Activated naive CD4-positive, alpha-beta T cell treated with anti-CD3 and anti-CD28 coated beads, Interleukin-2, amount 50 U/mL, for 72 hours (primary cell): ENCODE data around the gene MBNL1. TPM values are rescaled to one million over a fixed set of nuclear protein-coding genes. Genes with fewer than 3 reads are reported as not detected.

Experiments
- ATAC-seq, 2 donors: fragments of 150-1000 bp; cut with Tn5 transposase; 2 replicates each; pipeline ENCODE4 v1.10.0; 2021; ENCODE audit warnings: mild to moderate bottlenecking in 2 of 2, moderate library complexity in 2 of 2
- DNase-seq, 2 donors: peaks; one replicate each; pipeline ENCODE4 v3.0.0; 2021 to 2022; ENCODE audit warnings: low spot score in 2 of 2
- H3K27ac Mint-ChIP-seq, 2 donors: one replicate each; pipeline ENCODE4 v1.8.0; 2022; ENCODE audit warnings: mild to moderate bottlenecking in 2 of 2, mixed read lengths in 2 of 2
- H3K36me3 Mint-ChIP-seq, 2 donors: one replicate each; pipeline ENCODE4 v1.8.0; 2022; ENCODE audit warnings: mixed read lengths in 2 of 2
- H3K9me3 Mint-ChIP-seq, 2 donors: one replicate each; pipeline ENCODE4 v1.8.0; 2022; ENCODE audit warnings: mixed read lengths in 2 of 2
- total RNA-seq, 2 donors: library from RNA; stranded (reverse); gene quantifications; one replicate each; pipeline ENCODE4 v1.2.3, GENCODE V29; 2022

Gene MBNL1
- total RNA-seq, 2 donors from 2014 or later: 406 to 425 TPM

DNA sequence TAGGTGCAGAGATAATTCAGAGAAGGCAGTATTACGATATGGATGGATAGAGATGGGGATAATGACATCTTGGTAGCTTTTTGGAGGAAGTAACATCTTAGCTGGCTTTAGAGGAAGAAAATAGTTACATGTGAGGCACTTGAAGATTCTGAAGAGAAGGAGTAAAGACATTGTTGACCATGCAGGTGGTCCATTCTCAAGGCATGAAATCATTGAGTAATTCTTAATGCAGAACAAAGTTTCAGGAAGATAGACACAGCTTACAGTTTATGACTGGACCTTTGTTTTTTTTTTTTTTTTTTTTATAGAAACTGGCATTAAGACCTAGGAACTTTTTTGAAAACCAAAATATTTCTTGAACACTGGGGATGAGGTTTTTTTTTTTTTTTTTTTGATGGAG is 28.2 kb downstream of the MBNL1 start:
- peaks cover 11 to 21% of the 10 kb centered on the region in 2 donors for H3K36me3 Mint-ChIP-seq
- no peaks in the 10 kb centered on the region for H3K9me3 Mint-ChIP-seq
- ATAC-seq (no peak), DNase-seq (no peak)
- peak overlapping the region; percentile 11 to 70 for H3K27ac Mint-ChIP-seq

DNA sequence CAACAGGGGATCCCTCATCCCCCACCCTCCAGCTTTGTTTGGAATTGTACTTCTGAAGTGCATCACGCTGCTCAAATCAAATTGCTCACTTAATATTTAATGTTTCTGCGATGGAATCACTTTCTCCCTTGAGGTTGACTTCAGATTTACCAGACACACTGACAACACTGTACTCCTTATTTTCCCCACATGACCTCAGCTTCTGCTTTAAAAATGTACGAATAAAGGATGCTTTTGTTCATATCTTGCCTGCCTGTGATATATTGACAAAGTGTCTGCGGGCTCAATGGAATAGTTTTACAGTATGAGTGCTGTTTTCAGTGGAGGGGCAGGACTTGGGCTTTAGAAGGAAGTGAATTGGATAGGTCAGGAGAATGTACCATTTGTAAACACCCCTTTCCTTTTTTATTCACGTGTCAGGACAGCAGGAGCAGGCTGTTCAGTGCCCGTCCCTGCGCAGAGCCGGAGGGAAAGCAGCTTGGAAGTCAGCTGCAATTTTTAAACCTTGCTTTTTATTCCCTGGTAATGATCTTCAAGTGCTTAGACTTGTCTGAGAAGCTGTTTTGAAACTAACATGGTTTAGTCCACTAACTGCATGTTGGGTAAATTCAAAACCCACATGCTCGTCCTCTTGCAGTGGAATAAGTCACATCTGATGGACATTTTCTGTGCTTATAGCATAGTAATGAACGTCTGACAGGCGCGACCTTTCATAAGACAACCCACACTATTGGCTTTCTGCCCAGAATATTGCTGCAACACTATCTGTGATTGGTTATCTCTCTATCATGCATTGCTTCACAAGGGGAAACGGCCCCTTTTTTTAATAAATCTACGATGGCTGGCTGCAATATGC is 29.9 kb downstream of the MBNL1 start:
- H3K9me3 Mint-ChIP-seq: no peaks in the 10 kb centered on the region
- peaks cover 11 to 21% of the 10 kb centered on the region in 2 donors for H3K36me3 Mint-ChIP-seq
- DNase-seq (peak; percentile 57 to 69), ATAC-seq (peak; percentile 73 to 80)
- peak overlapping the region; percentile 86 to 90 for H3K27ac Mint-ChIP-seq

DNA sequence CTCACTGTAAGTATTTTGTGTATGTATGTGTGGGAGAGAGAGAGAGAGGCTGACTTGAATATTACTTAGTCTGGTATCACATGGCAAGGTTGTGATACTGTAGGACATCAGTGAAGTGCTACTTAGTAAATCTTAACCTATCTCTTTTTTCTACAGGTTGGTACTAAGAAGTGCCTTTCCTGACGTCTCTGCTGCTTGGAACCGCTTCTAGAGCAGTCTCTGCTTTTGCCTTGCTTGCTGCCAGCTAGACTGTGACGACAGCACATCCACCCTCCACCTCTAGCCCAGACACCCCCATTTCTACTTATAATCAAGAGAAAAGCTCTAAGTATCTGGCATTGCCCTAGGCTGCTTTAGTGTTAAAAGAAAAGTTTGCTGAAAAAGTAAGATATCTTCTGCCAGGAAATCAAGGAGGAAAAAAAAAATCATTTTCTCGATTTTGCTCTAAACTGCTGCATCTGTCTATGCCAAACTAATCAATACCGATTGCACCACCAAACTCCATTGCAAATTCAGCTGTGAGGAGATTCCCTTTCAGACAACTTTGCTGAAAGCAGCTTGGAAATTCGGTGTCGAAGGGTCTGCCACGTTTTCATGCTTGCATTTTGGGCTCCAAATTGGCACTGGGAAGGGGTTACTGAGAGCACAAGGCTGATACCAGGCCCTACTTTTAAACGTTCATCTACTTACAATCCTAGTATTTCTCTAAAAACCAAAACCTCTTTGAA is 30.7 kb downstream of the MBNL1 start:
- Mint-ChIP-seq H3K36me3 (peaks cover 11 to 21% of the 10 kb centered on the region in 2 donors), H3K27ac (peak overlapping the region; percentile 86 to 90), H3K9me3 (no peaks in the 10 kb centered on the region)
- ATAC-seq (peak in 1 of 2 donors; percentile 37), DNase-seq (no peak)

DNA sequence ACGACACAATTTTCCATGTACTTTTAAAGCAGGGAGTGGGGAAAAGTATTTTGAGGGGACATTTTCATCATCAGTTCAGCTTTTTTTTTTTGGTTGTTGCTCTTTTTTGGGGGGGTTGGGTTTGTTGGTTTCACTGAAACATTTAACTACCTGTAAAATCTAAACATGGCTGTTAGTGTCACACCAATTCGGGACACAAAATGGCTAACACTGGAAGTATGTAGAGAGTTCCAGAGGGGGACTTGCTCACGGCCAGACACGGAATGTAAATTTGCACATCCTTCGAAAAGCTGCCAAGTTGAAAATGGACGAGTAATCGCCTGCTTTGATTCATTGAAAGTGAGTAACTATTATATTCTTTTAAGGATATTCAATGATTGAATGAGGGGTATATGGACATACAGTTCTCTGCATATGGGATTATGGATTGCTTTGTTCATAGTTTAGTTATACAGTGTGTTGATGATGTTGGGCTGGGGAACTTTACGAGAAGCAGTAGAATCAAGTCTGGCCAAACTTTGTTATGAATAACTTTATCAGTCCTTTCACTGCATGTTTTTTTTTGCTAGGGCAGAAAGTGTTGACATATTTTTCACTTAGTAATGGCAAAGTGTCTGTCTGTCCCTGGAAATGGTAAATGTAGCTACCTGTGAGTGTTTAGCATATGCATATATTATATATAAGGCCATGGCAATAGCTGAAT is 31.5 kb downstream of the MBNL1 start:
- ATAC-seq (no peak), DNase-seq (no peak)
- H3K36me3 Mint-ChIP-seq: peaks cover 11 to 21% of the 10 kb centered on the region in 2 donors
- H3K9me3 Mint-ChIP-seq: no peaks in the 10 kb centered on the region
- H3K27ac Mint-ChIP-seq: peak overlapping the region; percentile 86 to 90

DNA sequence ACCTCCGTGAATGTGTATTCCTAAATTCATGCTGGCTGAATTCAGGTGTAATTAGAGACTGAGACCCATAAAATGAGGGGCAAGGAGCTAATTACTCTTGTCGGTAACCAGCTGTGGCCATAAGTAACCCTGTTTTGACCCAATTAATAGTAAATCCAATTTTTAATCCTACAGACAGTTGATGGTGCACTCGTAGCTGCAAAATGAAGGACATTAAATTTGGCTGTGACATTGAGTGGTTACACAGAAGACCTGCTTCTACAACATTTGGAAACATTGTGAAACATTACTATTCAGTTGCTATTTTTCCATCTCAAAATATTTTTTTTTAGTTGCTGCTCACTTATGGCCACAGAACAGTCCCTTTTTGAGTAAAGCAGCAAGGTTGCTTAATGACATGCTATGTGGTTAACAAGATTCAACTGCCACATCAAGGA is 33.0 kb downstream of the MBNL1 start:
- DNase-seq: no peak
- no peaks in the 10 kb centered on the region for H3K9me3 Mint-ChIP-seq

DNA sequence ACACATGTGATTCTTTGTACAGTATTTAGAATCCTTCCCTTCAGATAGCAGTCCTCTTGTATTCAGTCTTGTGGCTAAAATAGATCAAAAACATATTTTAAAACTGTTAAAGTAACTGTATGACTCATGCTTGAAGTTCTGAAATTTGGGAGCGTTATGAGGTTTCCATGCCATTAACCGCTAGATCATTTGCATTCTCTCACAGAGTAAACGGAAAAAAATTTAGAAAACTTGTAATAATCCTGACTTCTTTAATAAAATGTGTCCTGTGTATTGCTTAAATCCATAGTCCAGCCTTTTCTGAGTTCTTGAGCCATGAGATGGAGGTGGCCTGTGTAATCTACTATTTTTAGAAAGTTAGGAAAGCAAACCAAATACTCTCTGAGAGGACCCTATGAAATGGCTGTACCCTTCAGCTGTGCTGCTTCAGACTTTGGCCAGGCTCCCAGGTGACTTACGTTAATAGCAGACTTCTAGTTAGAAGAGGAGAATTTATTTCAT is 33.8 kb downstream of the MBNL1 start:
- ATAC-seq (peak; percentile 55 to 57), DNase-seq (no peak)
- no peaks in the 10 kb centered on the region for H3K9me3 Mint-ChIP-seq
- H3K27ac Mint-ChIP-seq: peak overlapping the region; percentile 77 to 93
- H3K36me3 Mint-ChIP-seq: peaks cover 11 to 28% of the 10 kb centered on the region in 2 donors

More for the DNA sequence above, 33.0 kb downstream of the MBNL1 start:
- Mint-ChIP-seq H3K27ac (peak overlapping the region; percentile 80 to 93), H3K36me3 (peaks cover 11 to 28% of the 10 kb centered on the region in 2 donors)
- ATAC-seq: peak; percentile 52 to 65

DNA sequence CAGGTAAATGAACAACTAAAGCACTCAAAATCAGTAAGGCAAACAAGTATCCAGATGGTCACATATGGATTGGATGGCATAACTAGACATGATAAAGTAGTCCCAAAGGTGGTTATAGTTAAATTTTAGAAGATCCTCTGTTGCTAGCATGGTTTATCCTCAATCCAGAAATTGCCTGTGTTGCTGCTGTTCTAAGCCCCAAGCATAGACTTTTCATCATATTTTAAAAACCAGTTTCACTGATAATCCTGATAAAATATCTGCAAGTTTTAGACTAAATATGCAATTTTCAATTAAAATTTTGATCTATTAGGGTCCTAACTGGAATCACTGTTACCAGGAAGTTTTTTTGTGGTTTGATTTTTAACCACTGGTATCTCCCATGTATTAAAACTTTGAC is 35.4 kb downstream of the MBNL1 start:
- Mint-ChIP-seq H3K36me3 (peaks cover 11 to 31% of the 10 kb centered on the region in 2 donors), H3K27ac (no peak overlapping the region), H3K9me3 (no peaks in the 10 kb centered on the region)
- no peak for DNase-seq
- ATAC-seq: no peak

DNA sequence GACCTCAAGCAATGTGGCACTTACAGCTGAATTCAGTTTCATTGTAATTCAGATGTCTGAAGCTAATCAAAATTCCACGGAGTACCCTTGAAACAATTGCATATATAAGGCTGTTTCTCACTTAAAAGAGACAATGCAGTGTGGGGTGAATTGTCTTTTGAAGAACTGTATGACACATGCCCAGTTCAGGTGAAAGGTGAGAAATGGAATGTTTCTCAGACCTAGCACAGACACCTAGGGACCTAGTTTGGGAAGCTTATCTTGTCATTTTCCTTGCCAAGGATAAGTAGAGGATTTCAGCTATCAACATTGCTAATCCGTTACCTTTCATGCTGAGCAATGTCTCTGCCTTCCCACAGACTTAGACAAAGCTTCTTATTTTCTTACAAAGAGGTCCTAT is 36.3 kb downstream of the MBNL1 start:
- H3K36me3 Mint-ChIP-seq: peaks cover 2 to 22% of the 10 kb centered on the region in 2 donors
- peak overlapping the region in 1 of 2 donors; percentile 55 for H3K27ac Mint-ChIP-seq
- no peaks in the 10 kb centered on the region for H3K9me3 Mint-ChIP-seq

DNA sequence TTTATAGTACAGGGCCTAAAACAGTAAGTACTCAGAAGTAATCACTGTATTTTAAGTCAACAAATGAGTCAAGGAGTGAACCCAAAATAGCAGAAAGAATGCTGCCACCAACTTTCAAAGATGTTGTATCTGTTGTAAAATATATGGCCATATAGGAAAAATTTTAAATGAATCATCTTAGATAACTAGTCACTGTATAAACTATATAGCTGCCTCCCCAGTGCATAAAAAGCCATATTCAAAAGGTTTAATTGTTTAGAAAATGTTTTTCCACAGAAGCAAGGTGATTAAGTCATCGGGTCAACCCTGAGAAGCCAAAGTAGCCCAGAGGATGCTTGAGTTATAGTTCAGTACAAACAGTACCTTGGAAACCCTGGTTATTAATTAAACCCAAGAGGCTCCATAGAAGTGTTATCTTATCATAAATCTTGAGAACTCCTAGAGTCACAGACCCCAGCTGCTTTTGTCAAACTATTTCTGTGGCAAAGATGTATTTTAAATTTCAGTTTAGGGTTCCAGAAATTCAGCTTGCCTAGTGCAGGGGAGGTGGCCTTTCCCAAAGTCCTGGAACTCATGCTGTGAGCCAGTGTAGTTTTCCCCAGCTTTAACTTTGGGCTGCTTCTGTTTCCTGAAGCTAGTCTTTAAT is 39.2 kb downstream of the MBNL1 start:
- peaks cover 0 to 17% of the 10 kb centered on the region in 2 donors for H3K36me3 Mint-ChIP-seq
- DNase-seq (no peak), ATAC-seq (no peak)
- peak overlapping the region; percentile 29 to 76 for H3K27ac Mint-ChIP-seq
- H3K9me3 Mint-ChIP-seq: no peaks in the 10 kb centered on the region

More for the DNA sequence above, 36.3 kb downstream of the MBNL1 start:
- ATAC-seq: no peak
- DNase-seq: no peak

DNA sequence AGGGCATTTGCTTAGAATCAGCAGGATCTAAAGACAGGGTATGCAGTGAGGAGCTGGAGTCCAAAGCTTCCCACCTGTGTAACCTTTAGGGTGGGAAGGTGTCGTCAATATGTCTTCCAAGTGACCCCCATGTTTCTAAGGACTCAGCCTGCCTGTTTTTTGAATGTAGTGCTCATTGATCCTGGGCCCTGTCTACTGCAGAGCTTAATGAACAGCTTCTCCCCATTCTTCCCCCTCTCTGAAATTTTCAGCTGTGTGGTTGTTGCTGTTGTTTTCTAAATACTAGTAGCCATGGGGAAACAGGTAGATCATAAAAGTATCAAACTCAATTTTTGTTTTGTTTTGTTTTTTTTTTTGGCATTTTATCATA is 39.7 kb downstream of the MBNL1 start:
- Mint-ChIP-seq H3K27ac (peak overlapping the region; percentile 39 to 76), H3K36me3 (peaks cover 0 to 17% of the 10 kb centered on the region in 2 donors), H3K9me3 (no peaks in the 10 kb centered on the region)
- ATAC-seq (no peak), DNase-seq (no peak)

DNA sequence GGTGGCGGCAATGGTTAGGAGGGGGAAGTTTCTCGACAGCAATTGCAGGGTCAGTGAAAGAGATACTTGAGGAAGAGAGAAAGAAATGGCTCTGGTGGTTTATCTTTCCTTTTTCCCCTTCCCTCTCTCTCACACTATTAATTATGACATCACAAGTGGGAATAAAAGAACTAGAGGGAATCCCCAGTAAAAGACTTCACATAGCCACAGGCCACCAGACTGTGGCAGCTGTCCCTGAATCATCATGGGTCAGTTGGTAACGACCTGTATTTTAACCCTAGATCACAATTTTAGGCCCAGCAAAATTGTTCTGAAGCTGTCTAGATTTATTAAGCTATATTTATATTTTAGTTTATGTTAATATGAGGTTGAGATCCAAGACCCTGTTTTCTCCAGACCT is 40.3 kb downstream of the MBNL1 start:
- H3K27ac Mint-ChIP-seq: peak overlapping the region; percentile 76 to 82
- no peaks in the 10 kb centered on the region for H3K9me3 Mint-ChIP-seq
- DNase-seq (no peak), ATAC-seq (peak in 1 of 2 donors; percentile 55)
- peaks cover 0 to 17% of the 10 kb centered on the region in 2 donors for H3K36me3 Mint-ChIP-seq

DNA sequence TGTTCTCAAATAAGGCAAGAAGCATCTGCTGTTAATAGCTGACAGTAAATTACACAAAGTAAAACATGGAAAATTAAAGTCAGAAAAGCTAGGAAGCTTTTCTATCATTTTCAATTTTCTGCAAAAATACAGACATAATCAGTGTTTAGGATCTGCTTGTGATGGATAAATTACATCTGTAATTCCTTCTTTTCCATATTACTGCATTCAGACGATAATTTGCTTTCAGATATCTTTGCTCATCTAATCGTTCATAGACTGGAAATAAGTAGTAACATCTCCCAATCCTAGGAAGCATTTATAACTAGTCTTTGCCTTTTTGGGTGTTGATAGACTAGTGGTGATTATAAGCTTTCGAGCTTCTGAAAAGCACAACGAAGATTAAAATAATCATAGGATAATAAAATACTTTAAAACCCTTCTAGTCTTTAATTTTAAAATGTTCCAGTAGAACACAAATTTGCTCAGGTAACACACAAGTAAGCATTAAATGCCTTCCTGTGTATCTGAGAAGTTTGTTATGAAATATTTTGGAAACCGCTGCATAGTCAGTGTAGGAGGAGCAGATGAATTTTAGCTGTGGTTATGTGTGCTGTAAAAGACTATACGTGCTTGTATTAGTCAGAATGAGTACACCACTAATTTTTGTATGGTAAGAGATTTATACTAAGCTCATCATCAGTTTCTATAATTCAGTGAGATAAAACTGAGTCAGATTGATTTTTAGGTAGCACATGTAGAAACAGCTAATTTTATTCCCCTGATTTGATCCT is 41.0 kb downstream of the MBNL1 start:
- H3K9me3 Mint-ChIP-seq: no peaks in the 10 kb centered on the region
- H3K36me3 Mint-ChIP-seq: peaks cover 0 to 24% of the 10 kb centered on the region in 2 donors
- ATAC-seq (peak; percentile 91 to 94), DNase-seq (no peak)
- peak overlapping the region in 1 of 2 donors; percentile 82 for H3K27ac Mint-ChIP-seq

DNA sequence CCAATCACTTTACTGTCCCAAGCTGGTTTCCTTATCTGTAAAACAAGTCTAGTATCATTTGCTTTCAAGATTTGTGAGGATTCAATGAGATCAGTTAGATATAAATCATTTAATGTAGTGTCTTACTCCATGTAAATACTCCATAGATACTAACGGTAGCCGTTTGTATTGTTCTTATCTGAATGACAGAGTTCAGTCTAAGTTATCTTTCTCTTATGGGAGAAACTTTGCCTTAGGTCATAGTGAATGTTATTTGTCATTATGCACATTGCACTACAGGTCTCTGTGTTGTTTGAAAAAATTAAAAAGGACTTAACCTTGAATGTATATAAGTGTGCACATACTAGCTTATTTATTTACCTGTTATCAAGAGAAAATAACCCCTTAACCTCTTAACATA is 44.7 kb downstream of the MBNL1 start:
- H3K9me3 Mint-ChIP-seq: no peaks in the 10 kb centered on the region
- H3K36me3 Mint-ChIP-seq: peaks cover 0 to 24% of the 10 kb centered on the region in 2 donors
- H3K27ac Mint-ChIP-seq: no peak overlapping the region
- DNase-seq (no peak), ATAC-seq (no peak)

DNA sequence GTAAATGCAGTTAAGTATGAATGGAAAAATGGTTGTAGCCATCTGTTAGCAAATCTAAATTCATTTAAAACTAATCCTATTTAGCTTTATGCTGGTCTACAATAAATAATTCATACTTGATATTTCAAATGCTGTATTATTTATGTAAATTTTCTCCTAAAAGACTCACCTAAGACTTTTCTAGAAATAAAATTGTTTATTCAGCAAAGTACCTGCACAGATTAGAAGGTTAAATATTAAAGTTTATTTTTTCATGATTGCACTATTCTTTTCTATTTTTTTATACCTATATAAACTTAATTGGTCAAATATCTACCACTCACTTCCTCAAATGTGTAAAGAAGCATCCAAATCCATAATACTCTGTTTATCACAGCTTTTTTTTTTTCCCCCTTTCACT is 45.2 kb downstream of the MBNL1 start:
- Mint-ChIP-seq H3K36me3 (peaks cover 0 to 24% of the 10 kb centered on the region in 2 donors), H3K9me3 (no peaks in the 10 kb centered on the region), H3K27ac (peak overlapping the region; percentile 49 to 87)
- DNase-seq (no peak), ATAC-seq (no peak)

DNA sequence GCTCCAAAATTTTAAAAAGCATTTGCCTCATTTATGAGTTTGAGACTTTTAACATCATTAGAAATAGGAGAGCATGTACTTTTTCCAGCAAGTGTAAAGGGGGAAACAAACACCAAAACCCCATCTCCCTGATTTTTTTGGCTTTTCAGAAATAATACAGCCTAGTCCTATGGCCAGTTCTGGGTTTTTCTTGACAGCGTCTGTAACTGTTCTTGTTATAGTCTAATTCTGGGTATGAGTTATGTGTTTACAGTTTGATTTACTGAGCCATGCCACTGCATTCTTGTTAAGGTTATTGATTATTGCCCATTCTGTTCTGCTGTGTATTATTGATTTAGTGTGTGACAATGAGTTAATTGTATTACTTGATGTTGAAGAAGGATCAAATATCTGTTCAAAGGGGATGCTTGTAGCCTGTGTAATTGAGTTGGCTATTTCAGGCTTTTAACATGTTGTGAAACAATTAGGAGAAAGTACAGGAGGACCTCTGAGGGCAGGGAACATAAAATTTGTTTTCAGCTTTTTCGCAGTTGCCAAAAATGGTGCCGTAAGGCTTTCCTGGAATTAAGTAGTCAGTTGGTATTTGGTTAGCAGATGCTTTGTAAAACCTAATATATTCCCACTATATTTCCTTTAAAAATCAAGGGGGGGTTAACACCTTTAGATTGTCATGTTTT is 46.1 kb downstream of the MBNL1 start:
- H3K36me3 Mint-ChIP-seq: peaks cover 0 to 27% of the 10 kb centered on the region in 2 donors
- ATAC-seq: no peak
- H3K9me3 Mint-ChIP-seq: no peaks in the 10 kb centered on the region
- DNase-seq: no peak
- H3K27ac Mint-ChIP-seq: peak overlapping the region; percentile 49 to 87
